Astrocyte of the spinal cord (primary cell): ENCODE measurements around the gene TKTL1.

Experiments used
- DNase-seq: peaks from one replicate; pipeline ENCODE4 v3.0.0; 2011; ENCODE audit warnings: low read depth, low spot score
- H3K4me3 ChIP-seq: 2 replicates; pipeline ENCODE4 v1.5.1; 2011; ENCODE audit warnings: low read depth, mild to moderate bottlenecking, low read length, moderate library complexity
- in situ Hi-C: cut with HindIII; loops from 2 replicates; pipeline ENCODE4 v1.10.0; 2017; ENCODE audit warnings: low sequenced_read_pairs
- TF ChIP-seq, protein P1 (sequence below): IDR thresholded peaks from 2 replicates; pipeline ENCODE4 v1.5.1; 2012; ENCODE audit warnings: low read depth, mild to moderate bottlenecking, low read length, inconsistent platforms

TKTL1 gene

DNA sequence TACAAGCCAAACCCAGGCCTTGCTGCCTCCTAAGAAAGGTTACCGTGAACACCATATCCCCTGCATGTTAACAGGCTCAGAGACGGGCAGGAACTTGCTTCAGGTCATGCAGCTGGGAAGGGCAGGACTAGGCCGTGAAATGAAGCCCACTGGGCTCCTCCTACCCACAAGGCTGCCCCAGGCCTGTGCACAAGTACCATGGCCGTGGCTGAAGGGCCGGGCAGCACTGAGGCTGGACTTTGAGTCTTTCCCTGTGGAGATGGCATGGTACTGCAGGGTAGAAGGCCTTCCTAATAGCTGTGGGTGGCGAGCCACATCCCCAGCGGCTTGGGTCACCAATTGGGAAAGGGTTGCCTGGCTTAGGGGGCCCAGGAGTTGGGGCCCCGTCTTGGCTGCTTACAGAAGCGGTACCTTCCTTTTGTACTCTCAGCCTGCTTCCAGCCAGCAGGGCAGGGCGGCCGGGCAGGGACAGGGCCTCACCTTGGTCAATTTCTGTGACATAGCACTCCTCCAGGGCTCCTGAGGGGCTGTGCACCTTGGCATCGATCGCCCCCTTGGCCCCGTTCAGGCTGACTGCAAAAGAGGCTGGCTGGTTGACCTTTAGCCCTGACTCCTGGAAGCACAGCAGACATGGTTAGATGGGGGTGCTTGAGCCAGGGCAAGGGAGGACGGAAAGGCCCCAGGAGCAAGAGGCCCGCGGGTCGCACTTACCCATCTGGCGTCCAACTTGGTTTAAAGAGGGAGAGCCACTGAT lies 55.0 kb downstream of the TKTL1 start:
- H3K4me3 ChIP-seq: no peak overlapping the region
- in situ Hi-C loops: no loop called here
- DNase-seq: no peak
- TF ChIP-seq, protein P1, sequence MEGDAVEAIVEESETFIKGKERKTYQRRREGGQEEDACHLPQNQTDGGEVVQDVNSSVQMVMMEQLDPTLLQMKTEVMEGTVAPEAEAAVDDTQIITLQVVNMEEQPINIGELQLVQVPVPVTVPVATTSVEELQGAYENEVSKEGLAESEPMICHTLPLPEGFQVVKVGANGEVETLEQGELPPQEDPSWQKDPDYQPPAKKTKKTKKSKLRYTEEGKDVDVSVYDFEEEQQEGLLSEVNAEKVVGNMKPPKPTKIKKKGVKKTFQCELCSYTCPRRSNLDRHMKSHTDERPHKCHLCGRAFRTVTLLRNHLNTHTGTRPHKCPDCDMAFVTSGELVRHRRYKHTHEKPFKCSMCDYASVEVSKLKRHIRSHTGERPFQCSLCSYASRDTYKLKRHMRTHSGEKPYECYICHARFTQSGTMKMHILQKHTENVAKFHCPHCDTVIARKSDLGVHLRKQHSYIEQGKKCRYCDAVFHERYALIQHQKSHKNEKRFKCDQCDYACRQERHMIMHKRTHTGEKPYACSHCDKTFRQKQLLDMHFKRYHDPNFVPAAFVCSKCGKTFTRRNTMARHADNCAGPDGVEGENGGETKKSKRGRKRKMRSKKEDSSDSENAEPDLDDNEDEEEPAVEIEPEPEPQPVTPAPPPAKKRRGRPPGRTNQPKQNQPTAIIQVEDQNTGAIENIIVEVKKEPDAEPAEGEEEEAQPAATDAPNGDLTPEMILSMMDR: no peak

DNA sequence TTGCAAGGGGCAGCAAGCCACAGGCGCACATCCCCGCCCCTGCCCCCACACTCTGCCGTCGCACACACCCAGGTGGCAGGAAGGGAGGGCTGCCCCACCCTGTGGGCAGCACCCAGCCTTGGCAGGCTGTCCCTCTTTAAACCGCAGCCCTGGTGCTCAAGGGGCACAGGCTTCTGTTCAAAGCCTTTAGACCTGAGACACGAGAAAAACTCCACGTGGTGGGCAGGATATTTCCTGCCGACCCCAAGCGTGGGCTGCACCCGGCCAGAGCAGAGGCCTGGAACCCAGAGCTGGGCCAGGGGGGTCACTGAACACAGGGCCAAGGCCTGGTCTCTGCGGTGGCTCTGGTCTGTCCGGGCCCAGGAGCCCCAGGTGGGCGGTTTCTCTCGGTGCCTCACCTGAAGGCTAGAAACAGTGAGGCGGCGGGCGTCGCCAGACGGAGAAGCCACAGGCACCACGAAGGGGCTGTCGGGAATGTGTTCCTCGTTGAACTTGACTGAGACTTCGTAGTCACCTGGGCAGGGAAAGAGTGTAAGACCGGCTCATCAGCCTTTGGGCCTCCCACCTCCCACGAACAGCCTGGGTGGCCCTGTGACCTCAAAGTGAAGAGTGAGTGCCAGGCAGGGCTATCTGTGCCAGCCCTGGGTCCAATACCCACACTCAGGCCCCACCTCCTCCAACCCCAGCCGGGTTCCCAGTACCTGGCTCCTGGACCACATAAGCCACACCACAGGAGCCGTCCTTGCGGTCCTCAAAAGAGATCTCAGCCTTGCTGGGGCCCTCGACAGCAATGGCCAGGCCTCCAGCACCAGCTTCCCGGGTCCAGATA lies 55.8 kb downstream of the TKTL1 start:
- no peak for DNase-seq
- in situ Hi-C loops: no loop called here
- H3K4me3 ChIP-seq: no peak overlapping the region
- TF ChIP-seq, protein P1: no peak

DNA sequence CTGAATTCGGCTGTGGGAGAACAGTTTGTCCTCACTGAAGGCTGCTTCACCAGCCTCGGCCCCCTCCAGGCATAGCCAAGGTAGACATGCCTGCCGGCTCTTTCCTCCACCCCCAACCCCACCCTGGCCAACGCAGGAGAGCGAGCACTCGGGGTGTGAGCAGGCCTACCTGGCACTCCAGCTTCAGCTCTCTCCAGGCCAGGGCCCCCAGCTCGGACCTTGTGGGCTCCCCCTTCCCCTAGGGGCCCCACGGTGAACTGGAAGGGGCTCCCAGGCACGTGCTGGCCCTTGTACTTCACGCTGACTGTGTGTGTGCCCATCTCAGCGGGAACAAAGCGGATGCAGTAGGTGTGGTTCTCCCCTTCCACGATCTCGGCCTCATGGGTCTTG lies 56.4 kb downstream of the TKTL1 start:
- no peak overlapping the region for H3K4me3 ChIP-seq
- in situ Hi-C loops: no loop called here
- TF ChIP-seq, protein P1: no peak

DNA sequence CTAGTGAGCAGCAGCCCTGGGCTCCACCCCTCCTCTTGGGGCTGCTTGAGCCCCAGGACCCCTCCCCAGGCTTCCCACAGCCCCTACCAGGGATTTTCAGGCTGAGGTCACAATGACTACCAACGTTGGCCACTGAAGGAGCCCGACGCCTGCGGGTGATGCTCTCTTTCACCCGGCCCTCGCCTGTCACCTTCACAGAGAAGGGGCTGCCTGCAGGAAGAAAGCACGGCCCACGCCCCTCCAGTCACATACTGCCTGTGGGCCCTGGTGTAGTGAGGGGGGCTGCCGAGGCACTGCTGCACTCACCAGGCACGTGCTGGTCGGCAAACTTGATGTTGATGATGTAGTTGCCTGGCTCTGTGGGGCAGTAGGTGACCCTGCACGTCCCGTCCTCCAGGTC lies 56.9 kb downstream of the TKTL1 start:
- in situ Hi-C loops: no loop called here
- H3K4me3 ChIP-seq: no peak overlapping the region
- TF ChIP-seq, protein P1: no peak
- no peak for DNase-seq

More for the DNA sequence above, 56.4 kb downstream of the TKTL1 start:
- DNase-seq: no peak

DNA sequence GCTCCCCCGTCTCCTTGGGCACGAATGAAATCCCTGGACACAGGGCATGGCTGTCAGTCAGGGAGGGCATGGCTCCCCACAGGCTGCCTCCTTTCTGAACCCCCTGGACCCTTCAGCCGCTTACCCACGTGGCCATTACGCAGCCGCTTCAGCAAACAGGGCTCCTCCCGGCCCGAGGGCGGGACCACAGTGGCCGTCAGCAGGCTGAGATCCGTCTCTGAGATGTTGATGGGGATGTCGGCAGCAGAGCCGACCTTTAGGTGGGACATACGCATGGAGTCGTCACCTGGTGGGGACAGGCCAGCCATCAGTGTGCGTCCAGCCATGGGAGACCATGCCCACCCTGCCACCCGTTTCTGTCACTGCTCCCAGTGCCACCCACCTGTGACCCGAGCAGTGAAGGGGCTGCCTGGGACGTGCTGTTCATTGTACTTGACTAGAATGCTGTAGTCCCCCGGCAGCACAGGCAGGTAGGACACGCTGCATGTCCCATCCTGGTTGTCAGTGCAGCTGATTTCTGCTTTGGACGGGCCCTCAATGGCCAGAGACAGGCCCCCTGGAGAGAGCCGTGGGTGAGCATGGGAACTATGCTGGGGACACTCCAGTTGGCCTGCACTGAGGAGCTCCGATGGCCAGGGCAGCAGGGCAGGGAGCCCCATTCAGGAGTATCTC lies 57.7 kb downstream of the TKTL1 start:
- TF ChIP-seq, protein P1: no peak
- no peak overlapping the region for H3K4me3 ChIP-seq
- in situ Hi-C loops: no loop called here
- no peak for DNase-seq

DNA sequence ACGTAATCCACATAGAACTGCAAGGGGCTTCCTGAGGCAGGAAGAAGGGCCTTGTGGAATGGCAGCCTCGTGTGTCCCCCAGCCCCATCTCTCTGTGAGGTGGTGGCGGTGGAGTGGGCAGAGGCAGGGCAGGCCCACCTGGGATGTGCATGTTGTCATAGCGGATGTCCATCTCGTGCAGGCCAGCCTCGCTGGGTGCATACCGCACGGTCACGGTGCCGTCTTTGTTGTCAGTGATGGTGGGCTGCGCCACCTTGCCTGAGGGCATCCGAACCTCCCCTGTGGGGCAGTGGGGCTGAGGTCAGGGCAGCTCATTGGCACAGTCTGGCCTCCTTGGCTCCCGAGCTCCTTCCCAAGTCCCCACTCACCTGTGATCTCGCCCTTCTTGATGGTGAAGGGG lies 58.4 kb downstream of the TKTL1 start:
- in situ Hi-C loops: no loop called here
- no peak for DNase-seq
- H3K4me3 ChIP-seq: no peak overlapping the region
- TF ChIP-seq, protein P1: no peak
